PC-9 (cell line): ENCODE results near the gene LRFN2.

ENCODE experiments used
- CTCF ChIP-seq: fragments of 200-600 bp; sonication (generic); conservative IDR thresholded peaks from 2 replicates; pipeline ENCODE4 v1.6.1; 2017; ENCODE audit warnings: mixed run types, antibody characterized with exemption, mild to moderate bottlenecking, moderate library complexity
- EZH2 ChIP-seq: fragments of 200-600 bp; sonication (generic); IDR thresholded peaks from 2 replicates; pipeline ENCODE4 v1.8.0; 2017; ENCODE audit warnings: antibody characterized with exemption, low read depth

- TF ChIP-seq CTCF (no peak), EZH2 (no peak)
These were observed 44.0 kb downstream of the LRFN2 start for GRCh38 chr6:40543146-40543545.
